SK-N-SH (cell line): ENCODE data around the gene IQGAP2. TPM values are rescaled to one million over a fixed set of nuclear protein-coding genes. Genes with fewer than 3 reads are reported as not detected.

Experiments used
- CTCF ChIA-PET: fragments of 300-600, 350-600 bp; formaldehyde crosslinking; extraction: SDS; loops from one replicate; lab custom pipeline; 2021; lab: Yijun Ruan, JAX
- POLR2A ChIA-PET: fragments of 350-600 bp; sonication (Branson Sonifier 250); formaldehyde crosslinking; extraction: SDS; loops from one replicate; lab custom pipeline; 2020; ENCODE audit warnings: antibody characterized with exemption, inconsistent platforms; lab: Yijun Ruan, JAX
- DNase-seq: peaks from one replicate; pipeline ENCODE4 v3.0.0; 2012
- H2AFZ ChIP-seq: fragments of 200-600 bp; sonication (generic); 2 replicates; pipeline ENCODE4 v1.8.1; 2016; ENCODE audit warnings: antibody characterized with exemption, mild to moderate bottlenecking, low read depth
- H3F3A ChIP-seq: fragments of 200-600 bp; sonication (generic); replicated peaks from 2 replicates; pipeline ENCODE3; 2016; ENCODE audit warnings: antibody characterized with exemption, mild to moderate bottlenecking; ENCODE audit not compliant: insufficient read depth
- H3K27ac ChIP-seq, 2 experiments: fragments of 200-500 bp in 1 of 2; fragments of 200-600 bp in 1 of 2; sonication (Bioruptor generic) in 1 of 2; sonication (generic), shearing (Covaris generic) in 1 of 2; 2 replicates each; pipeline versions ENCODE4 v1.5.1 to v1.6.1; 2014 to 2016; ENCODE audit warnings: low read depth in 2 of 2, inconsistent platforms in 1 of 2, low read length in 1 of 2, mild to moderate bottlenecking in 1 of 2, mixed read lengths in 1 of 2
- H3K27me3 ChIP-seq: fragments of 200-600 bp; sonication (generic), shearing (Covaris generic); 2 replicates; pipeline ENCODE4 v1.6.1; 2016; ENCODE audit warnings: mixed run types; ENCODE audit not compliant: insufficient read depth
- H3K36me3 ChIP-seq, 2 experiments: fragments of 200-500 bp in 1 of 2; fragments of 200-600 bp in 1 of 2; sonication (Bioruptor generic) in 1 of 2; sonication (generic) in 1 of 2; replicated peaks in 1 of 2; 2 replicates each; pipeline versions ENCODE3 to v1.5.1; 2014 to 2016; ENCODE audit warnings: low read length in 1 of 2, mild to moderate bottlenecking in 1 of 2; ENCODE audit not compliant: insufficient read depth in 2 of 2, control insufficient read depth in 1 of 2
- H3K4me1 ChIP-seq, 2 experiments: fragments of 200-500 bp in 1 of 2; fragments of 200-600 bp in 1 of 2; sonication (Bioruptor generic) in 1 of 2; sonication (generic), shearing (Covaris generic) in 1 of 2; 2 replicates each; pipeline versions ENCODE4 v1.5.1 to v1.6.1; 2014 to 2016; ENCODE audit warnings: low read depth in 1 of 2, low read length in 1 of 2, mixed run types in 1 of 2; ENCODE audit not compliant: insufficient read depth in 2 of 2, control insufficient read depth in 1 of 2
- H3K4me2 ChIP-seq: fragments of 200-600 bp; sonication (generic), shearing (Covaris generic); 2 replicates; pipeline ENCODE4 v1.6.1; 2017; ENCODE audit warnings: mixed run types
- H3K4me3 ChIP-seq, 2 experiments: fragments of 200-500 bp in 1 of 2; fragments of 200-600 bp in 1 of 2; sonication (Bioruptor generic) in 1 of 2; sonication (generic), shearing (Covaris generic) in 1 of 2; 2 replicates each; pipeline versions ENCODE4 v1.5.1 to v1.8.1; 2014 to 2016; ENCODE audit warnings: low read depth in 2 of 2, inconsistent platforms in 1 of 2, low read length in 1 of 2, mild to moderate bottlenecking in 1 of 2, mixed read lengths in 1 of 2, moderate library complexity in 1 of 2
- H3K79me2 ChIP-seq: fragments of 200-600 bp; sonication (generic); 2 replicates; pipeline ENCODE4 v1.8.1; 2017; ENCODE audit warnings: mild to moderate bottlenecking; ENCODE audit not compliant: insufficient read depth
- H3K9ac ChIP-seq: fragments of 200-600 bp; sonication (generic); 2 replicates; pipeline ENCODE4 v1.6.1; 2017; ENCODE audit warnings: mixed run types
- H3K9me2 ChIP-seq: fragments of 200-600 bp; sonication (generic); 2 replicates; pipeline ENCODE4 v1.6.1; 2017; ENCODE audit warnings: mixed run types
- H3K9me3 ChIP-seq: fragments of 200-600 bp; sonication (generic); 2 replicates; pipeline ENCODE4 v1.6.1; 2017; ENCODE audit warnings: mixed run types, mild to moderate bottlenecking, moderate library complexity
- H4K20me1 ChIP-seq: fragments of 200-600 bp; sonication (generic); 2 replicates; pipeline ENCODE4 v1.6.1; 2017; ENCODE audit warnings: mild to moderate bottlenecking, mixed run types; ENCODE audit not compliant: insufficient read depth
- CHD2 ChIP-seq: fragments of 150-350 bp; IDR thresholded peaks from 2 replicates; pipeline ENCODE4 v1.6.1; 2018; ENCODE audit warnings: low read length; ENCODE audit not compliant: partially characterized antibody
- EZH2phosphoT487 ChIP-seq: fragments of 200-600 bp; sonication (generic); IDR thresholded peaks from 2 replicates; pipeline ENCODE4 v1.6.1; 2017; ENCODE audit warnings: low read depth, mixed run types, mild to moderate bottlenecking, antibody characterized with exemption, moderate library complexity, borderline replicate concordance
- FOXM1 ChIP-seq: IDR thresholded peaks from 2 replicates; pipeline ENCODE4 v1.4.0; 2012; ENCODE audit warnings: low read depth, mild to moderate bottlenecking
- RAD21 ChIP-seq: IDR thresholded peaks from 2 replicates; pipeline ENCODE4 v1.6.1; 2012; ENCODE audit warnings: mild to moderate bottlenecking, low read length
- RXRA ChIP-seq: IDR thresholded peaks from 2 replicates; pipeline ENCODE4 v1.4.0; 2012; ENCODE audit warnings: low read depth, mild to moderate bottlenecking, borderline replicate concordance
- SIN3A ChIP-seq: IDR thresholded peaks from 2 replicates; pipeline ENCODE4 v1.6.1; 2012; ENCODE audit warnings: low read depth, mild to moderate bottlenecking, low read length, moderate library complexity, borderline replicate concordance
- TAF1 ChIP-seq: IDR thresholded peaks from 2 replicates; pipeline ENCODE4 v1.6.1; 2012; ENCODE audit warnings: low read depth, mild to moderate bottlenecking, low read length, moderate library complexity, borderline replicate concordance
- TCF12 ChIP-seq: IDR thresholded peaks from 2 replicates; pipeline ENCODE4 v1.4.0; 2012
- WGBS: methylation state at CpG from one replicate; pipeline ENCODE4 v1.1.6; 2017; ENCODE audit warnings: low lambda C conversion rate; 5-methylcytosine and 5-hydroxymethylcytosine counted together
- polyA plus RNA-seq, 3 experiments: library from polyadenylated mRNA; depleted of rRNA; stranded (reverse); fragments of >200 nt; gene quantifications; 2 replicates each; pipeline ENCODE4 v1.2.3, GENCODE V29; 2012
- TF ChIP-seq, protein P1 (sequence below): fragments of 150-350 bp; IDR thresholded peaks from 2 replicates; pipeline ENCODE4 v1.6.1; 2016; ENCODE audit warnings: mild to moderate bottlenecking, low read depth, low read length

The IQGAP2 gene
- polyA plus RNA-seq, 1 of the 3 experiments (the other 2 are of a cell fraction), result 2.1 TPM

DNA sequence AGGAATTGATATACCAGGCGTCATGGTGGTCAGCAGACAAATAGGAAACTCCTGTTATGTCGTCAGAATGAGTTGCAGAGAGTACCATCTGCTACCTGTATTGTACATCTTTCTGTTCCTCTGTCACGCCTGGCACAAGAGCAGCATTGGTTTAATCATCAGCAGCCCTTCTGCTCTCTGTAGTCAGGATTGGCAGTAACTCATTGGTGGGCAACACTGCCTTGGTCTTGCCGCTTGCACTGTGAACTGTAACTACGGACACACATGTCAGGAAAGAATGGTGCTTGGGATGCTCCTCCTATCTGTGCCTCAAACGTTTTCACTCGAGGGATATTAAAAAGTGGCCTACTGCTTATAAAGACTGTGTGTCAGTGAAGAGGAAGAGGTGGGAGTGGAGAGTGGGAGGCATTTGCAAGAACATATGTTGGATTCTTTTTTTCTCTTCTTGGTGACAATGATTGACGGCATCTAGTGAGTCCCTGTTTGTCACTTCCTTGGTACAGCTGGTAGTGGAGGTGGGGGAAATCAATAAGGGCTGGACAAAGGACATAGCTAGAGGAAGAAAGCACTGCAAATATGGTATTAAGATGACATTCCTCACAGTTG is 143.5 kb downstream of the IQGAP2 start:
- ChIA-PET POLR2A (no interaction called here), CTCF (interaction anchor here (2.0 to 2.7 kb wide), 3 partner anchors 12 to 228 kb away, joined by 5 to 19 read pairs (median 7); partner anchors contain the start of gene IQGAP2)
- no peak for TF ChIP-seq EZH2phosphoT487
- no peak for TF ChIP-seq TCF12
- TF ChIP-seq SIN3A, result no peak
- no peaks in the 10 kb centered on the region for H3K9me2 ChIP-seq
- H3F3A ChIP-seq, result no peaks in the 10 kb centered on the region
- no peaks in the 10 kb centered on the region for H3K36me3 ChIP-seq
- no peak overlapping the region for H3K27ac ChIP-seq
- 76% methylated on average over 8 of the region's 8 CpGs for WGBS
- DNase-seq, result no peak
- no peaks in the 10 kb centered on the region for H4K20me1 ChIP-seq
- H3K4me3 ChIP-seq, result no peak overlapping the region
- H3K79me2 ChIP-seq, result no peaks in the 10 kb centered on the region
- no peaks in the 10 kb centered on the region for H3K9me3 ChIP-seq
- no peak overlapping the region for H3K4me2 ChIP-seq
- no peaks in the 10 kb centered on the region for H3K27me3 ChIP-seq
- H3K4me1 ChIP-seq, result peaks cover 3 to 11% of the 10 kb centered on the region in 2 experiments; a peak in 2 of 4 replicates
- no peak overlapping the region for H3K9ac ChIP-seq
- H2AFZ ChIP-seq, result no peak overlapping the region

DNA sequence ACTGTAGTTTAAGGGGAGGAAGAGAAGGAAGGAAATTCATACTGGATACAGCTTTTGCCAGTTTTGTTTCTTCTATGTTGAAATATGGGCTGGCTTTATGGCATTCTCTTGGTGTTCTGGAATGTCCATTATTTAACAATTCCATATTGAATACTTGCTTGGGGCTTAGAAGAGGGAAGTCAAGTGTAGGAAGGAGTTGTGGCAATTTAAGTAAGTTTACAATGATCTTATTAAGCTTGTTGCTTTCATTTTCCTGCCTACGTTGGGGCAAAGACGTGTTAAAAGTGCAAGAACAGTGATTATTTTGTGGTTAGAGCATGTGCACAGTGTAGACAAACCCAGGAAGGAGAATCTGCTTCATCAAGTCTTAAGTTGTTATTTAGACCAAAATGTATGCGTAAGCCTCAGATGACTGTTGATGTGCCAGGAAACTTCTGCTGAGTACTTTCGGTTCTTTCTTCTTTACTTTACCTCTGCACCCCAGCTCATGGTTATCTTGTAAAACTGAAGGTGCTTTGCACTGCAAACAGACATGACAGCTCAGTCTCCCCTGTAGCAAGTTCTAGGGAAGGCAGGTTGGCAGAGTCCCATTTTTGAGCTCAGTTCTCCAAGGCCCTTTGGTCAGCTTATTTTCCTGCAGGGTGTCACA is 144.3 kb downstream of the IQGAP2 start:
- Histone ChIP-seq H3K4me3 (no peak overlapping the region), H3K9ac (no peak overlapping the region), H3K27ac (no peak overlapping the region), H3K9me2 (no peaks in the 10 kb centered on the region), H4K20me1 (no peaks in the 10 kb centered on the region), H3K4me2 (no peak overlapping the region), H3K9me3 (no peaks in the 10 kb centered on the region), H3F3A (no peaks in the 10 kb centered on the region), H2AFZ (no peak overlapping the region), H3K36me3 (no peaks in the 10 kb centered on the region), H3K4me1 (peaks cover 3 to 11% of the 10 kb centered on the region in 2 experiments; a peak in 2 of 4 replicates), H3K27me3 (no peaks in the 10 kb centered on the region), H3K79me2 (no peaks in the 10 kb centered on the region)
- POLR2A ChIA-PET, result no interaction called here
- CTCF ChIA-PET, result interaction anchor here (1.2 to 2.7 kb wide), 4 partner anchors 12 to 284 kb away, joined by 3 to 19 read pairs (median 6); partner anchors contain the start of gene IQGAP2
- WGBS, result 80% methylated on average over 4 of the region's 4 CpGs
- DNase-seq, result no peak
- no peak for TF ChIP-seq CHD2
- TF ChIP-seq RXRA, result no peak
- TF ChIP-seq, protein P1, sequence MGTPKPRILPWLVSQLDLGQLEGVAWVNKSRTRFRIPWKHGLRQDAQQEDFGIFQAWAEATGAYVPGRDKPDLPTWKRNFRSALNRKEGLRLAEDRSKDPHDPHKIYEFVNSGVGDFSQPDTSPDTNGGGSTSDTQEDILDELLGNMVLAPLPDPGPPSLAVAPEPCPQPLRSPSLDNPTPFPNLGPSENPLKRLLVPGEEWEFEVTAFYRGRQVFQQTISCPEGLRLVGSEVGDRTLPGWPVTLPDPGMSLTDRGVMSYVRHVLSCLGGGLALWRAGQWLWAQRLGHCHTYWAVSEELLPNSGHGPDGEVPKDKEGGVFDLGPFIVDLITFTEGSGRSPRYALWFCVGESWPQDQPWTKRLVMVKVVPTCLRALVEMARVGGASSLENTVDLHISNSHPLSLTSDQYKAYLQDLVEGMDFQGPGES, result no peak
- no peak for TF ChIP-seq RAD21
- no peak for TF ChIP-seq TAF1
- no peak for TF ChIP-seq FOXM1
